ENCODE results near the gene LAPTM5.

Gene LAPTM5

DNA sequence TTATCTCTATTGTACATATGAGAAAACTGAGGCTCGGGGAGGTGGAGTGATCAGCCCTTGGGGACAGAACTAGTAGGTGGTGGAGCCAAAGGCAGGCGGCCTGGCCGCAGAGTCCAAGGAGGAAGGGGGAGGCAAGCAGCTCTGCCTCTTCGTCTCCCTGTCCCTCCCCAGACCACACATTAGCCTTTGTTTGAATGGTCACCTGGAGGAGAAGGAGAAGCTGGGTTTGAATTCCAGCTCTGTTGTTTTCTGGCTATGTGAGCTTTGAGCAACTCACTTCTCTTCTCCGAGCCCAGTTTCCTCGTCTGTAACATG is 21.4 kb upstream of the LAPTM5 start (continued):
- TF ChIP-seq BCL11B (tag by site-specific recombination; IDR thresholded peaks at IDR 0.05; ENCODE audit: low read depth) (no peak), ZNF530 (tag by site-specific recombination; IDR thresholded peaks at IDR 0.05; ENCODE audit: low read depth) (no peak)
- TF ChIP-seq, protein P1, sequence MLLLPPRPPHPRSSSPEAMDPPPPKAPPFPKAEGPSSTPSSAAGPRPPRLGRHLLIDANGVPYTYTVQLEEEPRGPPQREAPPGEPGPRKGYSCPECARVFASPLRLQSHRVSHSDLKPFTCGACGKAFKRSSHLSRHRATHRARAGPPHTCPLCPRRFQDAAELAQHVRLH (tag by site-specific recombination; IDR thresholded peaks at IDR 0.05): no peak

DNA sequence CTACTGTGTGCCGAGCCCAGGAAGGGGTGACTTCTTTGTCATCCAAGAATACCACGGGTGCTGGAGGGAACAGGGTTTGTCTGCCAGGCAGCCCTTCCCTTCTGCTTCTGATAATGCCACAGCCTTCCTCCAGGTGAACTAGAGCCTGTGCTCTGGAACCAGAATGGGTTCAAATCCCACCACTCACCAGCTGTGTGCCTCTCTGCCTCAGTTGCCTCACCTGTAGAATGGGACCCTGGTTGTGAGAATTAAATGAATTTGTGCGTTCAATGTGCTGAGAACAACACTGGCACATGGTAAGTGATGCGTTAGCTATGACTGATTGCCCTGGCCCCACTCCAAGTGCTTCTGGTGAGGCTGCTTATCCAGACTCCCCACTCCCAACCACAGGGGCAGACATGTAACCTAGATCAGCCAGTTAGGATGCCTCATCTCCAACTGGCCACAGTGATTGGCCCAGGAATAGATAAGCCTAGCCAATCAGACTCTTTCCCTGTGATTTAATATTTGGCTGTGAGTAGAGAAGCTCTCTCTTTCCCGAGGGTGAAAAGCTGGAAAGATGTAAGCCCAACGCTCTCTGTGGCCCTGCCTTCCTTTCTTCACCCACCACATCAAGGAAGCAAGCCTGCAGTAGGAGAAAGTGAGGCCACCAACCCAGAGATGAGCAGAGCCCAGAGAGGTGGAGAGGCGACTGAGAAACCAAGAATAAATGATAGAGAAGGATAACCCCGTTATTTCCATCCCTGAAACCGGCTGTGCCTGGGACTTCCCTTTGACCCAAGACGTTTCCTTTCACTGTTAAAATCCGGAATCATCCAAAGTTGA is 20.8 kb upstream of the LAPTM5 start:
- Histone ChIP-seq H3K27ac (ENCODE audit: extremely low read depth, low read depth, low read length) (no peak overlapping the region), H3K36me3 (ENCODE audit: control insufficient read depth in 2 of 2, insufficient read depth in 1 of 2, low read length in 2 of 2) (no peaks in the 10 kb centered on the region), H3K4me3 (ENCODE audit: low read depth, low read length) (no peak overlapping the region), H3K4me1 (ENCODE audit: control insufficient read depth, insufficient read depth, low read length) (no peaks in the 10 kb centered on the region), H3K9me3 (ENCODE audit: control insufficient read depth, insufficient read depth, low read depth, low read length) (no peaks in the 10 kb centered on the region)
- ChIA-PET POLR2A (interaction anchor here (0.8 to 2.4 kb wide), 4 partner anchors 15 to 132 kb away, joined by 3 to 24 read pairs (median 4); no protein-coding TSS in a partner anchor), CTCF (interaction anchor here (0.6 to 10.5 kb wide), 27 partner anchors 8 to 753 kb away, joined by 3 to 374 read pairs (median 5); partner anchors contain the start of gene MATN1)
- TF ChIP-seq, protein P2, sequence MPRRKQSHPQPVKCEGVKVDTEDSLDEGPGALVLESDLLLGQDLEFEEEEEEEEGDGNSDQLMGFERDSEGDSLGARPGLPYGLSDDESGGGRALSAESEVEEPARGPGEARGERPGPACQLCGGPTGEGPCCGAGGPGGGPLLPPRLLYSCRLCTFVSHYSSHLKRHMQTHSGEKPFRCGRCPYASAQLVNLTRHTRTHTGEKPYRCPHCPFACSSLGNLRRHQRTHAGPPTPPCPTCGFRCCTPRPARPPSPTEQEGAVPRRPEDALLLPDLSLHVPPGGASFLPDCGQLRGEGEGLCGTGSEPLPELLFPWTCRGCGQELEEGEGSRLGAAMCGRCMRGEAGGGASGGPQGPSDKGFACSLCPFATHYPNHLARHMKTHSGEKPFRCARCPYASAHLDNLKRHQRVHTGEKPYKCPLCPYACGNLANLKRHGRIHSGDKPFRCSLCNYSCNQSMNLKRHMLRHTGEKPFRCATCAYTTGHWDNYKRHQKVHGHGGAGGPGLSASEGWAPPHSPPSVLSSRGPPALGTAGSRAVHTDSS (tag by site-specific recombination; IDR thresholded peaks at IDR 0.05): no peak
- no peak for TF ChIP-seq ZNF138 (tag by site-specific recombination; IDR thresholded peaks at IDR 0.05; ENCODE audit: borderline replicate concordance)
- no peak for TF ChIP-seq ZNF585B (tag by site-specific recombination; IDR thresholded peaks at IDR 0.05)
- no peak for TF ChIP-seq KLF10 (tag by site-specific recombination; IDR thresholded peaks at IDR 0.05)
- no peak for TF ChIP-seq ZNF561 (tag by site-specific recombination; IDR thresholded peaks at IDR 0.05; ENCODE audit: borderline replicate concordance)
- peak; percentile 73 for TF ChIP-seq SP2 (tag by site-specific recombination; IDR thresholded peaks at IDR 0.05)
- TF ChIP-seq ZEB2 (tag by site-specific recombination; IDR thresholded peaks at IDR 0.05): no peak
- no peak for TF ChIP-seq FEZF1 (tag by site-specific recombination; IDR thresholded peaks at IDR 0.05)
- TF ChIP-seq, protein P3, sequence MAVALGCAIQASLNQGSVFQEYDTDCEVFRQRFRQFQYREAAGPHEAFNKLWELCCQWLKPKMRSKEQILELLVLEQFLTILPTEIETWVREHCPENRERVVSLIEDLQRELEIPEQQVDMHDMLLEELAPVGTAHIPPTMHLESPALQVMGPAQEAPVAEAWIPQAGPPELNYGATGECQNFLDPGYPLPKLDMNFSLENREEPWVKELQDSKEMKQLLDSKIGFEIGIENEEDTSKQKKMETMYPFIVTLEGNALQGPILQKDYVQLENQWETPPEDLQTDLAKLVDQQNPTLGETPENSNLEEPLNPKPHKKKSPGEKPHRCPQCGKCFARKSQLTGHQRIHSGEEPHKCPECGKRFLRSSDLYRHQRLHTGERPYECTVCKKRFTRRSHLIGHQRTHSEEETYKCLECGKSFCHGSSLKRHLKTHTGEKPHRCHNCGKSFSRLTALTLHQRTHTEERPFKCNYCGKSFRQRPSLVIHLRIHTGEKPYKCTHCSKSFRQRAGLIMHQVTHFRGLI (tag by site-specific recombination; IDR thresholded peaks at IDR 0.05): peak; percentile 44
- no peak for TF ChIP-seq ZBTB20 (tag by site-specific recombination; IDR thresholded peaks at IDR 0.05)
- no peak for TF ChIP-seq ZNF792 (tag by site-specific recombination; IDR thresholded peaks at IDR 0.05)
- no peak; the same call in 1 of the 2 replicates for TF ChIP-seq ZNF394 (tag by site-specific recombination; IDR thresholded peaks at IDR 0.05; ENCODE audit: borderline replicate concordance)
- TF ChIP-seq ZNF10 (tag by site-specific recombination; IDR thresholded peaks at IDR 0.05): peak; percentile 81
- no peak for TF ChIP-seq ZNF274 (IDR thresholded peaks at IDR 0.05; ENCODE audit: low read length)
- TF ChIP-seq ZNF274 (tag by site-specific recombination; IDR thresholded peaks at IDR 0.05; ENCODE audit: borderline replicate concordance): no peak
- TF ChIP-seq KLF1 (tag by site-specific recombination; IDR thresholded peaks at IDR 0.05): no peak
- TF ChIP-seq, protein P4, sequence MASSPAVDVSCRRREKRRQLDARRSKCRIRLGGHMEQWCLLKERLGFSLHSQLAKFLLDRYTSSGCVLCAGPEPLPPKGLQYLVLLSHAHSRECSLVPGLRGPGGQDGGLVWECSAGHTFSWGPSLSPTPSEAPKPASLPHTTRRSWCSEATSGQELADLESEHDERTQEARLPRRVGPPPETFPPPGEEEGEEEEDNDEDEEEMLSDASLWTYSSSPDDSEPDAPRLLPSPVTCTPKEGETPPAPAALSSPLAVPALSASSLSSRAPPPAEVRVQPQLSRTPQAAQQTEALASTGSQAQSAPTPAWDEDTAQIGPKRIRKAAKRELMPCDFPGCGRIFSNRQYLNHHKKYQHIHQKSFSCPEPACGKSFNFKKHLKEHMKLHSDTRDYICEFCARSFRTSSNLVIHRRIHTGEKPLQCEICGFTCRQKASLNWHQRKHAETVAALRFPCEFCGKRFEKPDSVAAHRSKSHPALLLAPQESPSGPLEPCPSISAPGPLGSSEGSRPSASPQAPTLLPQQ (tag by site-specific recombination; IDR thresholded peaks at IDR 0.05): 0 out of 2 replicates have a peak, but pooled peaks have one; percentile 52
- no peak for TF ChIP-seq ZNF768 (tag by site-specific recombination; IDR thresholded peaks at IDR 0.05)
- TF ChIP-seq ZNF19 (tag by site-specific recombination; IDR thresholded peaks at IDR 0.05; ENCODE audit: low read depth): no peak
- no peak for TF ChIP-seq ZNF132 (tag by site-specific recombination; IDR thresholded peaks at IDR 0.05; ENCODE audit: borderline replicate concordance)
- peak; percentile 50; the same call in 1 of the 2 replicates for TF ChIP-seq ZNF501 (tag by site-specific recombination; IDR thresholded peaks at IDR 0.05)
- no peak for TF ChIP-seq ZNF266 (tag by site-specific recombination; IDR thresholded peaks at IDR 0.05; ENCODE audit: low read depth)
- TF ChIP-seq, protein P5, sequence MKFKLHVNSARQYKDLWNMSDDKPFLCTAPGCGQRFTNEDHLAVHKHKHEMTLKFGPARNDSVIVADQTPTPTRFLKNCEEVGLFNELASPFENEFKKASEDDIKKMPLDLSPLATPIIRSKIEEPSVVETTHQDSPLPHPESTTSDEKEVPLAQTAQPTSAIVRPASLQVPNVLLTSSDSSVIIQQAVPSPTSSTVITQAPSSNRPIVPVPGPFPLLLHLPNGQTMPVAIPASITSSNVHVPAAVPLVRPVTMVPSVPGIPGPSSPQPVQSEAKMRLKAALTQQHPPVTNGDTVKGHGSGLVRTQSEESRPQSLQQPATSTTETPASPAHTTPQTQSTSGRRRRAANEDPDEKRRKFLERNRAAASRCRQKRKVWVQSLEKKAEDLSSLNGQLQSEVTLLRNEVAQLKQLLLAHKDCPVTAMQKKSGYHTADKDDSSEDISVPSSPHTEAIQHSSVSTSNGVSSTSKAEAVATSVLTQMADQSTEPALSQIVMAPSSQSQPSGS (tag by site-specific recombination; IDR thresholded peaks at IDR 0.05; ENCODE audit: low read depth): no peak
- no peak for TF ChIP-seq ZNF521 (tag by site-specific recombination; IDR thresholded peaks at IDR 0.05)
- TF ChIP-seq, protein P6, sequence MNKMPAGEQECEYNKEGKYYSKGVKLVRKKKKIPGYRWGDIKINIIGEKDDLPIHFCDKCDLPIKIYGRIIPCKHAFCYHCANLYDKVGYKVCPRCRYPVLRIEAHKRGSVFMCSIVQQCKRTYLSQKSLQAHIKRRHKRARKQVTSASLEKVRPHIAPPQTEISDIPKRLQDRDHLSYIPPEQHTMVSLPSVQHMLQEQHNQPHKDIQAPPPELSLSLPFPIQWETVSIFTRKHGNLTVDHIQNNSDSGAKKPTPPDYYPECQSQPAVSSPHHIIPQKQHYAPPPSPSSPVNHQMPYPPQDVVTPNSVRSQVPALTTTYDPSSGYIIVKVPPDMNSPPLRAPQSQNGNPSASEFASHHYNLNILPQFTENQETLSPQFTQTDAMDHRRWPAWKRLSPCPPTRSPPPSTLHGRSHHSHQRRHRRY (tag by site-specific recombination; IDR thresholded peaks at IDR 0.05): no peak
- TF ChIP-seq ZNF571 (tag by site-specific recombination; IDR thresholded peaks at IDR 0.05): no peak
- TF ChIP-seq OSR2 (tag by site-specific recombination; IDR thresholded peaks at IDR 0.05): peak; percentile 95

All from HEK293 (cell line).